IPS-NIHi11 (cell line): ENCODE measurements around the gene RING1.

Experiments
- DNase-seq: peaks from one replicate; pipeline ENCODE4 v3.0.0; 2012; ENCODE audit warnings: mixed read lengths, low spot score

RING1 gene

GRCh38 chr6:33208091-33208967, at the start of gene RING1:
Gene RING1, plus strand, starts transcription at chr6:33208500. Its CDS starts 323 bp downstream, at chr6:33208823.
- DNase-seq, result peak; percentile 89

- no peak for DNase-seq
These were observed 48.2 kb upstream of the RING1 start for GRCh38 chr6:33160096-33160495.

GRCh38 chr6:33160728-33161344, 47.5 kb upstream of the RING1 start:
- peak; percentile 70 for DNase-seq

GRCh38 chr6:33161354-33162331, 46.7 kb upstream of the RING1 start:
- DNase-seq, result peak; percentile 95

GRCh38 chr6:33163540-33163939, 44.8 kb upstream of the RING1 start:
- no peak for DNase-seq

- DNase-seq, result no peak
These were observed 44.1 kb upstream of the RING1 start for GRCh38 chr6:33164176-33164575.

GRCh38 chr6:33164665-33165373, 43.5 kb upstream of the RING1 start:
- no peak for DNase-seq

GRCh38 chr6:33165581-33166258, 42.6 kb upstream of the RING1 start:
- no peak for DNase-seq

GRCh38 chr6:33166363-33166762, 41.9 kb upstream of the RING1 start:
- DNase-seq, result no peak

GRCh38 chr6:33166811-33167210, 41.5 kb upstream of the RING1 start:
- no peak for DNase-seq

- no peak for DNase-seq
These were observed 40.7 kb upstream of the RING1 start for GRCh38 chr6:33167374-33168283.

GRCh38 chr6:33168284-33168601, 40.1 kb upstream of the RING1 start:
- DNase-seq, result no peak

GRCh38 chr6:33168639-33169038, 39.7 kb upstream of the RING1 start:
- DNase-seq, result no peak

- no peak for DNase-seq
These were observed 38.8 kb upstream of the RING1 start for GRCh38 chr6:33169291-33170175.

GRCh38 chr6:33170176-33171015, 37.9 kb upstream of the RING1 start:
- no peak for DNase-seq

- DNase-seq, result no peak
These were observed 37.1 kb upstream of the RING1 start for GRCh38 chr6:33171016-33171879.
